Body of pancreas (tissue), 4 donors: ENCODE data around the gene FSTL1.

ENCODE experiments used
- POLR2A ChIP-seq, 3 donors: fragments of 450-650 bp; IDR thresholded peaks; one replicate each; pipeline ENCODE4 v1.6.1; 2016; ENCODE audit warnings: antibody characterized with exemption in 3 of 3, mild to moderate bottlenecking in 2 of 3
- TF ChIP-seq, protein P1 (sequence below), 7 experiments: fragments of 450-650 bp in 4 of 7; fragments of 200-600 bp in 3 of 7; sonication (generic) in 3 of 7; IDR thresholded peaks; one replicate each; pipeline ENCODE4 v1.5.1; 2016 to 2019; ENCODE audit warnings: antibody characterized with exemption in 7 of 7

DNA sequence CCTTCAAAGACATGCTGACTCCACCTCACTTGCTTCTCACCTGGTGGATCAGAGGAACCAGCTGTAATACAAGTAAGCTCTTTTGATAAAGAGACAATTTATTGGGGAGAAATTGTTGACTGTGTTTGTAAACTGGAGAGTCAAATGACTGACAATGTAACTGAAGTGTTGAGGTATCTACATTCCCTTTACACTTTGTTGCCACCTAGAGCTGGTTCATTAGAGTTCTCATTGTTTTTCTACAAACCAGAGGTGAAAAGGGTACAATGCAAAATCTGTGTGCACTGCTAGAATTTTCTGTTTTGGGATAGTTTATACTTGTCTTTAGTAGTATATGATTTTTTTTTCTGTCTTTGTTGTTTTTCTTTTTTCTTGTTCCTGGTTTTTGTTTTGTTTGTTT is 93.0 kb downstream of the FSTL1 start:
- TF ChIP-seq, protein P1, sequence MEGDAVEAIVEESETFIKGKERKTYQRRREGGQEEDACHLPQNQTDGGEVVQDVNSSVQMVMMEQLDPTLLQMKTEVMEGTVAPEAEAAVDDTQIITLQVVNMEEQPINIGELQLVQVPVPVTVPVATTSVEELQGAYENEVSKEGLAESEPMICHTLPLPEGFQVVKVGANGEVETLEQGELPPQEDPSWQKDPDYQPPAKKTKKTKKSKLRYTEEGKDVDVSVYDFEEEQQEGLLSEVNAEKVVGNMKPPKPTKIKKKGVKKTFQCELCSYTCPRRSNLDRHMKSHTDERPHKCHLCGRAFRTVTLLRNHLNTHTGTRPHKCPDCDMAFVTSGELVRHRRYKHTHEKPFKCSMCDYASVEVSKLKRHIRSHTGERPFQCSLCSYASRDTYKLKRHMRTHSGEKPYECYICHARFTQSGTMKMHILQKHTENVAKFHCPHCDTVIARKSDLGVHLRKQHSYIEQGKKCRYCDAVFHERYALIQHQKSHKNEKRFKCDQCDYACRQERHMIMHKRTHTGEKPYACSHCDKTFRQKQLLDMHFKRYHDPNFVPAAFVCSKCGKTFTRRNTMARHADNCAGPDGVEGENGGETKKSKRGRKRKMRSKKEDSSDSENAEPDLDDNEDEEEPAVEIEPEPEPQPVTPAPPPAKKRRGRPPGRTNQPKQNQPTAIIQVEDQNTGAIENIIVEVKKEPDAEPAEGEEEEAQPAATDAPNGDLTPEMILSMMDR (IDR thresholded peaks at IDR 0.05): peak in 1 of 7 experiments; percentile 11
- no peak for TF ChIP-seq POLR2A (IDR thresholded peaks at IDR 0.05)
